ENCODE results near the gene STRIP2. TPM values are rescaled to one million over a fixed set of nuclear protein-coding genes. Genes with fewer than 3 reads are reported as not detected.

Gene STRIP2
- total RNA-seq, 2 experiments from 2014 or later: 27.8 to 28.9 TPM

DNA sequence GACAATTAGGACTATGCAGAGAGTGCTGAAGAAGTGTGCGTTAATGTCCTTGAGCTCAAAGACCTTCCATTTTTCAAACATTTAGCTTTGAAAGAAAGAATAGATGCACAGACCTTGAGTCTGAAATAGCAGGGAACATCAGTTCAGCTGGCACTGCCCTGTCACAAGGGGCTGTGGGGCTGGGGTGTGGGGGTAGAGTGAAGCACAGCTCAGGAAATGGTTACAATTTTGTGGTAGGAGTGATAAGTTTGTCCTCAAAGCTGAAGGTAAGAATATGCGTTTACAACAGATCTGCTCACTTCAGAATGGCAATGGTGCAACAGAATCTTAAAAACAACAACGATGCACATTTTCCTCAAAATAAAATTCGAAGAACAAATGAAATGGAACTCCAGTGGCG, 101.7 kb downstream of the STRIP2 start:
- POLR2A ChIA-PET: interaction anchor here (0.6 kb wide), 3 partner anchors 132 to 367 kb away, joined by 3 to 6 read pairs (median 5); no protein-coding TSS in a partner anchor
- CTCF ChIA-PET: interaction anchor here (0.6 to 0.7 kb wide), 2 partner anchors 11 to 61 kb away, joined by 4 to 6 read pairs; no protein-coding TSS in a partner anchor

DNA sequence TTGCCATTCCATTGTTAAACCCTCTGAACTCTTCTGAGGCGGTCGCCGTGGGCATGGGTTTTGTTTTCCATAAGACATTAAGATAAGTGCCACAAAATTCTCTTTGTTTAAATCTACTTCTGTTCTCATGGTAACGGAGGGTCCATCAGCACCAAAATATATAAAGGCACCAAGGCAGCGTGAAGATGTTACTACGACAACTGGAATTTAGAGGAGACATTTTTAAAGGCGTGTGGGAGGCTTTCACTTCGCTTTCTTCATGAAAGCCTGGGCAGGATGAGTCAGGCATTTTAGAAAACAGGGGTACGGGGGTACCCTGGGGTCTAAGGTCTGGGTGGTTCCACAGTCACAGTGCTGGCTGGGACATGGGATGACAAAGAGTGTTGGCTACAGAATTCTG, 102.1 kb downstream of the STRIP2 start:
- POLR2A ChIA-PET: interaction anchor here (0.6 kb wide), 2 partner anchors 199 to 367 kb away, joined by 5 to 6 read pairs; no protein-coding TSS in a partner anchor
- CTCF ChIA-PET: no interaction called here

Other genes starting within 250 kb of the STRIP2 start
- gene SMO, start 245.8 kb upstream of the STRIP2 start, total RNA-seq: under 1 TPM; 0.25 to 0.70 TPM
- gene AHCYL2, start 209.4 kb upstream of the STRIP2 start, total RNA-seq: 1 to 10 TPM; 7.0 to 7.6 TPM
- 10 to 100 TPM in 1 of 2 experiments, 1 to 10 TPM in 1; 9.0 to 11.7 TPM for gene SMKR1, start 68.1 kb downstream of the STRIP2 start, total RNA-seq
- 10 to 100 TPM; 21.8 to 23.3 TPM for gene NRF1, start 177.3 kb downstream of the STRIP2 start, total RNA-seq

All from activated CD8-positive, alpha-beta memory T cell treated with anti-CD3 and anti-CD28 coated beads for 36 hours (primary cell).